ENCODE results near the gene PLCG1.

GRCh38 chr20:41119614-41120561 is 17.5 kb upstream of the PLCG1 start:
- no peak for TF ChIP-seq POLR2AphosphoS5 (IDR thresholded peaks at IDR 0.05; ENCODE audit: borderline replicate concordance, low read depth, low read length)
- TF ChIP-seq EZH2 (IDR thresholded peaks at IDR 0.05) = no peak
- TF ChIP-seq FOXP2 (optimal IDR thresholded peaks at IDR 0.05; ENCODE audit: control extremely low read depth, extremely low read length, insufficient read depth) = no peak
